Neural progenitor cell (in vitro differentiated cells): Measurements from ENCODE around the gene GPD1L.

Experiments used
- CTCF ChIP-seq: fragments of 200-600 bp; sonication (generic); IDR thresholded peaks from 2 replicates; pipeline ENCODE4 v1.5.1; 2017; ENCODE audit warnings: antibody characterized with exemption, mild to moderate bottlenecking
- EZH2 ChIP-seq: fragments of 200-600 bp; sonication (generic); IDR thresholded peaks from 2 replicates; pipeline ENCODE4 v1.6.1; 2017; ENCODE audit warnings: antibody characterized with exemption, mild to moderate bottlenecking, moderate library complexity

- TF ChIP-seq CTCF (no peak), EZH2 (no peak)
These were observed 23.4 kb downstream of the GPD1L start for GRCh38 chr3:32129832-32130231.
